ENCODE measurements around the gene MATCAP1.

Gene MATCAP1

DNA sequence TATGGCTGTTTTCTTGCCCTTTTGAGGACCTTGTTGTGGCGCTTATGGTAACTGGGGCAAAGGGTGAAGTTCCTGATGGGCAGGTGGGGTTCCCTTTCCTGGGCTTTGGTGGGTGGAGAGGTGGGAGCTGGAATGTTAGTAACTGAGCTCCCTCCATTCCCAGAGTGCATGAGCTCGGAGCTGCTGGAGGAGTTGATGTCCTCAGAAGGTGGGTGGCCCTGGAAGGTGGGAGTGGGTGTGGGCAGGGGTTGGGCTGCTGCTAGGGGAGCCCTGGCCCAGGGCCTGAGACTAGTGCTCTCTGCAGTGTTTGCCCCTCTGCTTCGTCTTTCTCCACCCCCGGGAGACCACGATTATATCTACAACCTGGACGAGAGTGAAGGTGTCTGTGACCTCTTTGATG lies 13.9 kb upstream of the MATCAP1 start:
- TF ChIP-seq TAF1 (IDR thresholded peaks at IDR 0.05; ENCODE audit: low read depth) (no peak), CEBPB (IDR thresholded peaks at IDR 0.05) (no peak), EP300 (IDR thresholded peaks at IDR 0.05; ENCODE audit: borderline replicate concordance) (no peak), CREB1 (IDR thresholded peaks at IDR 0.05; ENCODE audit: low read depth) (no peak), EGR1 (IDR thresholded peaks at IDR 0.05) (no peak), NFIC (IDR thresholded peaks at IDR 0.05) (no peak), FOXM1 (IDR thresholded peaks at IDR 0.05; ENCODE audit: borderline replicate concordance, low read depth) (no peak), TCF12 (IDR thresholded peaks at IDR 0.05; ENCODE audit: low read depth) (no peak)
- TF ChIP-seq, protein P1, sequence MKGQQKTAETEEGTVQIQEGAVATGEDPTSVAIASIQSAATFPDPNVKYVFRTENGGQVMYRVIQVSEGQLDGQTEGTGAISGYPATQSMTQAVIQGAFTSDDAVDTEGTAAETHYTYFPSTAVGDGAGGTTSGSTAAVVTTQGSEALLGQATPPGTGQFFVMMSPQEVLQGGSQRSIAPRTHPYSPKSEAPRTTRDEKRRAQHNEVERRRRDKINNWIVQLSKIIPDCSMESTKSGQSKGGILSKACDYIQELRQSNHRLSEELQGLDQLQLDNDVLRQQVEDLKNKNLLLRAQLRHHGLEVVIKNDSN (IDR thresholded peaks at IDR 0.05), result no peak
- TF ChIP-seq, protein P2, sequence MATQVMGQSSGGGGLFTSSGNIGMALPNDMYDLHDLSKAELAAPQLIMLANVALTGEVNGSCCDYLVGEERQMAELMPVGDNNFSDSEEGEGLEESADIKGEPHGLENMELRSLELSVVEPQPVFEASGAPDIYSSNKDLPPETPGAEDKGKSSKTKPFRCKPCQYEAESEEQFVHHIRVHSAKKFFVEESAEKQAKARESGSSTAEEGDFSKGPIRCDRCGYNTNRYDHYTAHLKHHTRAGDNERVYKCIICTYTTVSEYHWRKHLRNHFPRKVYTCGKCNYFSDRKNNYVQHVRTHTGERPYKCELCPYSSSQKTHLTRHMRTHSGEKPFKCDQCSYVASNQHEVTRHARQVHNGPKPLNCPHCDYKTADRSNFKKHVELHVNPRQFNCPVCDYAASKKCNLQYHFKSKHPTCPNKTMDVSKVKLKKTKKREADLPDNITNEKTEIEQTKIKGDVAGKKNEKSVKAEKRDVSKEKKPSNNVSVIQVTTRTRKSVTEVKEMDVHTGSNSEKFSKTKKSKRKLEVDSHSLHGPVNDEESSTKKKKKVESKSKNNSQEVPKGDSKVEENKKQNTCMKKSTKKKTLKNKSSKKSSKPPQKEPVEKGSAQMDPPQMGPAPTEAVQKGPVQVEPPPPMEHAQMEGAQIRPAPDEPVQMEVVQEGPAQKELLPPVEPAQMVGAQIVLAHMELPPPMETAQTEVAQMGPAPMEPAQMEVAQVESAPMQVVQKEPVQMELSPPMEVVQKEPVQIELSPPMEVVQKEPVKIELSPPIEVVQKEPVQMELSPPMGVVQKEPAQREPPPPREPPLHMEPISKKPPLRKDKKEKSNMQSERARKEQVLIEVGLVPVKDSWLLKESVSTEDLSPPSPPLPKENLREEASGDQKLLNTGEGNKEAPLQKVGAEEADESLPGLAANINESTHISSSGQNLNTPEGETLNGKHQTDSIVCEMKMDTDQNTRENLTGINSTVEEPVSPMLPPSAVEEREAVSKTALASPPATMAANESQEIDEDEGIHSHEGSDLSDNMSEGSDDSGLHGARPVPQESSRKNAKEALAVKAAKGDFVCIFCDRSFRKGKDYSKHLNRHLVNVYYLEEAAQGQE (IDR thresholded peaks at IDR 0.05; ENCODE audit: low read depth), result no peak
- TF ChIP-seq, protein P3, sequence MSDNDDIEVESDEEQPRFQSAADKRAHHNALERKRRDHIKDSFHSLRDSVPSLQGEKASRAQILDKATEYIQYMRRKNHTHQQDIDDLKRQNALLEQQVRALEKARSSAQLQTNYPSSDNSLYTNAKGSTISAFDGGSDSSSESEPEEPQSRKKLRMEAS (IDR thresholded peaks at IDR 0.05), result no peak

DNA sequence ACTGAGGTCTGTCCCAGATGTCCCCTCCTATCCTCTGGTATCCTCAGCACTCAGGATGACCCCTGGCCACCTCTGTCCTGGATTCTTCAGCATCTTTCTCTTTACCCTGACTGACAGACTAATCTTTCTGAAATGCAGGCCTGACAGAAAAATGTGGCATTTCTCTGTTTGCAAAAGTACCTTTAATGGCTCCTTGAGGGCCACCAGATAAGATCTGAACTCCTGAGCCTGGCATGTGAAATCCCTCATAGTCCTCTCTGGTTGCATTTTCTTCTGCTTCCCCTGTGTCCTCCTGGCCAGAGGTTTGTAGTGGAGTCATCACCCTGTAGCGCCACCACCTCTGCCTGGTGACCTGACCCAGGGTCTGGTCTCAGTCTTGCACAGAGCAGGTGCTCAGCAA lies 13.1 kb upstream of the MATCAP1 start:
- TF ChIP-seq, protein P1 (IDR thresholded peaks at IDR 0.05), result no peak
- no peak for TF ChIP-seq RAD21 (IDR thresholded peaks at IDR 0.05; ENCODE audit: low read depth)

DNA sequence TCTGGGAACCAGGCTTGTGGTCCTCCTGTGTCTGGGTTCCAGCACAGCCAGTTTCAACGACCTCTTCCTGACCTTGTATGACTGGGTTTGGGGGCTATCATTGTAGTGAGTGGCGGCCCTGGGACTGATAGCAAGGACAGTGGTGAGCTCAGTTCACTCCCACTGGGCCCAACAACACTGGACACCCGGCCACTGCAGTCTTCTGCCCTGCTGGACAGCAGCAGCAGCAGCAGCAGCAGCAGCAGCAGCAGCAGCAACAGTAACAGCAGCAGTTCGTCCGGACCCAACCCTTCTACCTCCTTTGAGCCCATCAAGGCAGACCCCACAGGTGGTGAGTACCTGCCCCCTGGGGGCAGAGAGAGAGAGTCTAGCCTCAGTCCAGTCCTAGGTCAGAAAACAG lies 11.9 kb upstream of the MATCAP1 start:
- TF ChIP-seq TCF12 (IDR thresholded peaks at IDR 0.05; ENCODE audit: low read depth), result no peak
- TF ChIP-seq EP300 (IDR thresholded peaks at IDR 0.05; ENCODE audit: borderline replicate concordance), result no peak
- TF ChIP-seq EGR1 (IDR thresholded peaks at IDR 0.05), result no peak
- TF ChIP-seq TEAD4 (IDR thresholded peaks at IDR 0.05), result no peak

DNA sequence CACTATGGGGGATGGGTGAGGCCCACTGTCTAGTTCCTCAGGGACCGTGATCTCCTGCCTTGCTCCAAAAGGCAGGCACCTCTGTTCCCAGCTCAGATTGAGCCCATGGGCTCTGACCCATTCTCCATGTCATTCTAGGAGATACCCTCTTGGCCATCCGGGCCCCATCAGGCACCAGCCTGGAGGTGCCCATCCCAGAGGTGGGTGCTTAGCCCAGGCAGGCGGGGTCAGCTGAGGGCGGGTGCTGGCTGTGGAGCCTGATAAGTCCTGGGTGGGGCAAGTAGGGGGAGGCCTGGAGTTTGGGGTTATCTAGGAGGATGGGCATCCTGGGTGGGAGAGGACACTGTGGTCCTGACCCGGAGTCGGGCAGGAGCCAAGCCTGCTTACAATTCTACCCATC lies 10.5 kb upstream of the MATCAP1 start:
- TF ChIP-seq RAD21 (IDR thresholded peaks at IDR 0.05; ENCODE audit: low read depth) (no peak), CREB1 (IDR thresholded peaks at IDR 0.05; ENCODE audit: low read depth) (no peak), TAF1 (IDR thresholded peaks at IDR 0.05; ENCODE audit: low read depth) (no peak), TCF12 (IDR thresholded peaks at IDR 0.05; ENCODE audit: low read depth) (no peak)
- TF ChIP-seq, protein P3 (IDR thresholded peaks at IDR 0.05), result no peak

DNA sequence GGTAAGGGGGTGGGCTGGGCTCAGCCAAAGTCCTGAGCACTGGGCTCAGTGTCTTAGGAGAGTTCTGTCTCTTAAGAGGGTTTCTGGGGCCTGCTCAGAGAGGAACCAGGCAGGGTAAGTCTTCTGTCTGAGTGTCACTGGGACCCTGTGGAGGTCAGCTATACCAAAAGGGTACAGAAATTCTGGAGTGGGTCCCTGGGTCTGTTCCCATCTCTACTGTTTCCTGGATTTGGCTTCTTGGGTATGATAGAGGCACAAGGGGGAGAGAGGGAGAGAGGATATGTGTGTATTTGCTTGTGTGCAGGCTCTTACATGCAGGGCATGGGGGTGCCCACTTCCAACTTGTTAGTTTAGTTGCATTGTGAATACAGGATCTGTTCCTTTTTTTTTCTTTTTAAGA lies 9.8 kb upstream of the MATCAP1 start:
- TF ChIP-seq CREB1 (IDR thresholded peaks at IDR 0.05; ENCODE audit: low read depth), result no peak
- no peak for TF ChIP-seq TCF12 (IDR thresholded peaks at IDR 0.05; ENCODE audit: low read depth)
- TF ChIP-seq, protein P2 (IDR thresholded peaks at IDR 0.05; ENCODE audit: low read depth), result no peak
- no peak for TF ChIP-seq TAF1 (IDR thresholded peaks at IDR 0.05; ENCODE audit: low read depth)
- TF ChIP-seq FOXM1 (IDR thresholded peaks at IDR 0.05; ENCODE audit: borderline replicate concordance, low read depth), result no peak
- TF ChIP-seq, protein P1 (IDR thresholded peaks at IDR 0.05), result no peak
- no peak for TF ChIP-seq EP300 (IDR thresholded peaks at IDR 0.05; ENCODE audit: borderline replicate concordance)
- TF ChIP-seq EGR1 (IDR thresholded peaks at IDR 0.05), result no peak
- TF ChIP-seq CEBPB (IDR thresholded peaks at IDR 0.05), result no peak

DNA sequence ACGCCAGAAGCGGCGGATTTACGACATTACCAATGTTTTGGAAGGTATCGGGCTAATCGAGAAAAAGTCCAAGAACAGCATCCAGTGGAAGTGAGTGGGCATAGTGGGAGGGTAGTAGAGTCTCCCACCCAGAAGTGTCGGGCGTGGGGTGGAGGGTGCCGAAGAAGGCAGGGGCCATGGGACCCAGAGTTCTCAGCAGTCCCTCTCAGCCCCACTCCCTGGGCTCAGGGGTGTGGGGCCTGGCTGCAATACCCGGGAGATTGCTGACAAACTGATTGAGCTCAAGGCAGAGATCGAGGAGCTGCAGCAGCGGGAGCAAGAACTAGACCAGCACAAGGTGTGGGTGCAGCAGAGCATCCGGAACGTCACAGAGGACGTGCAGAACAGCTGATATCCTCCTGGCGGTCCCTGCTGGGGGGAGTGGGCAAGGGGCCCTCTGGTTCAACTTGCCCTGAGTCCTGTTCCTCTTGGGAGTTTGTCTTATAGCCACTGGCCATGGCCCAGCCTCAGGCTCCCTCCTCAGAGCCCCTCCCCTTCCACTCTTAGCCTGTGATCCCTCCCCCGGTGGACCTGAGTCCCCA lies 9.1 kb upstream of the MATCAP1 start:
- TF ChIP-seq, protein P1 (IDR thresholded peaks at IDR 0.05), result no peak

Data from Ishikawa (cell line).